ENCODE results near the gene CDKL5.

Gene CDKL5

GRCh38 chrX:18702362-18703195, 277.2 kb downstream of the CDKL5 start:
- DNase-seq: no peak

Data from stimulated activated CD4-positive, alpha-beta T cell treated with anti-CD3 and anti-CD28 coated beads, Interleukin-4, amount 100 ng/mL, for 1 hour (primary cell).